Endothelial cell of umbilical vein (primary cell): ENCODE measurements around the gene SYT8. TPM values are rescaled to one million over a fixed set of nuclear protein-coding genes. Genes with fewer than 3 reads are reported as not detected.

Source experiments
- BruUV-seq: library from RNA; stranded (reverse); fragments of 400-500 nt; replicated peaks from 2 replicates; lab custom pipeline; 2021; lab: Mats Ljungman, UMichigan
- CTCF ChIA-PET: fragments of 300-600, 350-600 bp; sonication (Branson Sonifier 250); formaldehyde crosslinking; loops from one replicate; lab custom pipeline; 2021; ENCODE audit warnings: antibody characterized with exemption, inconsistent platforms; lab: Charles Lee
- POLR2A ChIA-PET: fragments of 300-600, 350-600 bp; sonication (Branson Sonifier 250); formaldehyde crosslinking; loops from one replicate; lab custom pipeline; 2021; ENCODE audit warnings: antibody characterized with exemption, inconsistent platforms; lab: Charles Lee
- DNase-seq: peaks from one replicate; pipeline ENCODE4 v3.0.0-alpha.2; 2011; ENCODE audit warnings: low read depth, low spot score
- FAIRE-seq: peaks from 2 replicates; lab custom pipeline; 2011; peaks lifted over from hg19 to GRCh38; lab: Jason Lieb, UNC
- H2AFZ ChIP-seq: 2 replicates; pipeline ENCODE4 v1.6.0; 2012; ENCODE audit warnings: low read depth, low read length, control low read depth, inconsistent platforms
- H3K27ac ChIP-seq: 2 replicates; pipeline ENCODE4 v1.5.1; 2011; ENCODE audit warnings: low read depth, mild to moderate bottlenecking, control low read depth, low read length, moderate library complexity; ENCODE audit not compliant: insufficient read depth
- H3K27me3 ChIP-seq, 2 experiments: 2 replicates each; pipeline versions ENCODE4 v1.6.0 to v1.6.1; 2011; ENCODE audit warnings: low read length in 2 of 2, mixed read lengths in 1 of 2; ENCODE audit not compliant: control insufficient read depth in 2 of 2, insufficient read depth in 2 of 2
- H3K36me3 ChIP-seq, 2 experiments: 2 replicates in 1 of 2; 3 replicates in 1 of 2; pipeline ENCODE4 v1.5.1; 2011; ENCODE audit warnings: low read length in 2 of 2, mild to moderate bottlenecking in 1 of 2, moderate library complexity in 1 of 2; ENCODE audit not compliant: control insufficient read depth in 2 of 2, insufficient read depth in 2 of 2; ENCODE audit errors: extremely low read depth in 1 of 2
- H3K4me1 ChIP-seq: 3 replicates; pipeline ENCODE4 v1.5.1; 2011; ENCODE audit warnings: mild to moderate bottlenecking, low read length; ENCODE audit not compliant: control insufficient read depth, insufficient read depth; ENCODE audit errors: extremely low read depth
- H3K4me2 ChIP-seq: 2 replicates; pipeline ENCODE4 v1.6.1; 2011; ENCODE audit warnings: low read length, control low read depth, mixed read lengths; ENCODE audit not compliant: insufficient read depth
- H3K4me3 ChIP-seq, 3 experiments: fragments of 200-600 bp in 1 of 3; sonication (generic), shearing (Covaris generic) in 1 of 3; replicated peaks in 1 of 3; 2 replicates each; pipeline ENCODE4 v1.5.1; 2011 to 2016; ENCODE audit warnings: control low read depth in 3 of 3, low read length in 3 of 3, mild to moderate bottlenecking in 2 of 3, inconsistent platforms in 1 of 3, low read depth in 1 of 3, moderate library complexity in 1 of 3; ENCODE audit not compliant: insufficient read depth in 1 of 3
- H3K79me2 ChIP-seq: 2 replicates; pipeline ENCODE4 v1.6.0; 2012; ENCODE audit warnings: low read length, inconsistent platforms; ENCODE audit not compliant: control insufficient read depth, insufficient read depth
- H3K9ac ChIP-seq: replicated peaks from 2 replicates; pipeline ENCODE3; 2011; ENCODE audit warnings: low read length, control low read depth; ENCODE audit not compliant: insufficient read depth; ENCODE audit errors: extremely low read depth
- H3K9me1 ChIP-seq: replicated peaks from 3 replicates; pipeline ENCODE4 v1.6.0; 2011; ENCODE audit warnings: mild to moderate bottlenecking, low read length; ENCODE audit not compliant: control insufficient read depth, insufficient read depth; ENCODE audit errors: extremely low read depth
- H3K9me3 ChIP-seq: replicated peaks from 2 replicates; pipeline ENCODE4 v1.5.1; 2012; ENCODE audit warnings: low read length, inconsistent platforms; ENCODE audit not compliant: control insufficient read depth, insufficient read depth
- H4K20me1 ChIP-seq: replicated peaks from 2 replicates; pipeline ENCODE3; 2011; ENCODE audit warnings: mild to moderate bottlenecking, low read length; ENCODE audit not compliant: control insufficient read depth, insufficient read depth; ENCODE audit errors: extremely low read depth
- EZH2 ChIP-seq: IDR thresholded peaks from 2 replicates; pipeline ENCODE4 v1.6.1; 2012; ENCODE audit warnings: borderline replicate concordance, low read depth, mild to moderate bottlenecking, moderate library complexity, low read length, inconsistent platforms; ENCODE audit not compliant: severe bottlenecking
- FOS ChIP-seq: IDR thresholded peaks from 2 replicates; pipeline ENCODE4 v1.6.1; 2011; ENCODE audit warnings: mild to moderate bottlenecking, low read length, moderate library complexity, borderline replicate concordance; ENCODE audit not compliant: insufficient read depth
- JUN ChIP-seq: IDR thresholded peaks from 2 replicates; pipeline ENCODE4 v1.6.1; 2011; ENCODE audit warnings: borderline replicate concordance, low read depth; ENCODE audit not compliant: insufficient read length, insufficient read depth
- MYC ChIP-seq: IDR thresholded peaks from one replicate; pipeline ENCODE4 v1.6.1; 2011; ENCODE audit warnings: mild to moderate bottlenecking, low read depth, low read length
- POLR2A ChIP-seq: IDR thresholded peaks from 2 replicates; pipeline ENCODE4 v1.6.1; 2012; ENCODE audit warnings: low read depth, mild to moderate bottlenecking, control low read depth, low read length
- POLR2AphosphoS5 ChIP-seq: IDR thresholded peaks from 2 replicates; pipeline ENCODE4 v1.6.1; 2012; ENCODE audit warnings: low read depth, mild to moderate bottlenecking, control low read depth, low read length, moderate library complexity; ENCODE audit not compliant: insufficient read depth
- dilution Hi-C: fragments of 300-500 bp; cut with MboI; formaldehyde crosslinking; loops from one replicate; pipeline ENCODE4 v1.15.0; 2019; ENCODE audit warnings: low sequenced_read_pairs; ENCODE audit not compliant: extremely low pct_ligation_motif_present
- intact Hi-C: fragments of 100-400 bp; cut with micrococcal nuclease; formaldehyde crosslinking; loops from one replicate; pipeline ENCODE4 v1.10.0; 2022
- polyA plus RNA-seq, 4 experiments: library from polyadenylated mRNA; depleted of rRNA in 3 of 4; stranded (reverse) in 3 of 4; unstranded in 1 of 4; fragments of >200 nt; gene quantifications; 2 replicates each; pipeline versions ENCODE4 v1.2.1 to v1.2.3, GENCODE V29; 2011 to 2012; ENCODE audit warnings: missing spikeins in 1 of 4
- total RNA-seq: library from RNA; stranded (reverse); gene quantifications from 2 replicates; pipeline ENCODE4 v1.2.3, GENCODE V29; 2021
- TF ChIP-seq, protein P1 (sequence below): IDR thresholded peaks from 2 replicates; pipeline ENCODE4 v1.6.1; 2011; ENCODE audit not compliant: insufficient read depth, insufficient read length
- TF ChIP-seq, protein P2 (sequence below), 2 donors: IDR thresholded peaks; 1 replicate in 1 of 2; 2 replicates in 1 of 2; pipeline ENCODE4 v1.5.1; 2011; ENCODE audit warnings: low read length in 2 of 2, mild to moderate bottlenecking in 2 of 2, moderate library complexity in 2 of 2, control low read depth in 1 of 2, inconsistent platforms in 1 of 2, low read depth in 1 of 2; ENCODE audit not compliant: insufficient read depth in 1 of 2; ENCODE audit errors: extremely low read depth in 1 of 2

Gene SYT8
- total and polyA plus RNA-seq, 2 donors (not counting 3 experiments of a cell fraction or from before 2014, with no cell fraction given) = not detected

DNA sequence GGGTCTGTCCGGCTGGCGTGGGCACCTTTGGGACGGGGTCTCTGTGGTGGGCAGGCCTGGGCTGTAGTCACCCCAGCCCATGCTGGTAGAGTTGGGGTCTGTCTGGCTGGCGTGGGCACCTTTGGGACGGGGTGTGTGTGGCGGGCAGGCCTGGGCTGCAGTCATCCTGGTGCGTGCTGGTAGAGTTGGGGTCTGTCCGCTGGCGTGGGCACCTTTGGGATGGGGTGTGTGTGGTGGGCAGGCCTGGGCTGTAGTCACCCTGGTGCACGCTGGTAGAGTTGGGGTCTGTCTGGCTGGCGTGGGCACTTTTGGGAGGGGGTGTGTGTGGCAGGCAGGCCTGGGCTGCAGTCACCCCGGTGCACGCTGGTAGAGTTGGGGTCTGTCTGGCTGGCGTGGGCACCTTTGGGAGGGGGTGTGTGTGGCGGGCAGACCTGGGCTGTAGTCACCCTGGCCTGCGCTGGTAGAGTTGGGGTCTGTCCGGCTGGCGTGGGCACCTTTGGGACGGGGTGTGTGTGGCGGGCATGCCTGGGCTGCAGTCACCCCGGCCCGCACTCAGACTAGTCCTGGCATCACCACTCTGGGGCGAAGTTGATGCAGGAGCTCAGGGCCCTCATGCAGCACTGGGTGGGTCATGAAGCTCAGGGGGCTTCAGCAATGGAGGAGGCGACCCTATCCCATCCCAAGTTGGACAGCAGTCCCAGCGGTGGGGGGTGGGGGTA is 37.6 kb downstream of the SYT8 start:
- H3K79me2 ChIP-seq = no peaks in the 10 kb centered on the region
- H3K9me1 ChIP-seq = no peaks in the 10 kb centered on the region
- H3K27me3 ChIP-seq = peaks cover 0 to 3% of the 10 kb centered on the region in 2 experiments
- TF ChIP-seq, protein P1, sequence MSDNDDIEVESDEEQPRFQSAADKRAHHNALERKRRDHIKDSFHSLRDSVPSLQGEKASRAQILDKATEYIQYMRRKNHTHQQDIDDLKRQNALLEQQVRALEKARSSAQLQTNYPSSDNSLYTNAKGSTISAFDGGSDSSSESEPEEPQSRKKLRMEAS = no peak
- no peak for TF ChIP-seq EZH2
- TF ChIP-seq POLR2A = no peak
- TF ChIP-seq FOS = no peak
- no peak for TF ChIP-seq JUN
- TF ChIP-seq POLR2AphosphoS5 = no peak
- TF ChIP-seq, protein P2, sequence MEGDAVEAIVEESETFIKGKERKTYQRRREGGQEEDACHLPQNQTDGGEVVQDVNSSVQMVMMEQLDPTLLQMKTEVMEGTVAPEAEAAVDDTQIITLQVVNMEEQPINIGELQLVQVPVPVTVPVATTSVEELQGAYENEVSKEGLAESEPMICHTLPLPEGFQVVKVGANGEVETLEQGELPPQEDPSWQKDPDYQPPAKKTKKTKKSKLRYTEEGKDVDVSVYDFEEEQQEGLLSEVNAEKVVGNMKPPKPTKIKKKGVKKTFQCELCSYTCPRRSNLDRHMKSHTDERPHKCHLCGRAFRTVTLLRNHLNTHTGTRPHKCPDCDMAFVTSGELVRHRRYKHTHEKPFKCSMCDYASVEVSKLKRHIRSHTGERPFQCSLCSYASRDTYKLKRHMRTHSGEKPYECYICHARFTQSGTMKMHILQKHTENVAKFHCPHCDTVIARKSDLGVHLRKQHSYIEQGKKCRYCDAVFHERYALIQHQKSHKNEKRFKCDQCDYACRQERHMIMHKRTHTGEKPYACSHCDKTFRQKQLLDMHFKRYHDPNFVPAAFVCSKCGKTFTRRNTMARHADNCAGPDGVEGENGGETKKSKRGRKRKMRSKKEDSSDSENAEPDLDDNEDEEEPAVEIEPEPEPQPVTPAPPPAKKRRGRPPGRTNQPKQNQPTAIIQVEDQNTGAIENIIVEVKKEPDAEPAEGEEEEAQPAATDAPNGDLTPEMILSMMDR (IDR thresholded peaks at IDR 0.05; ENCODE audit: extremely low read depth in 1 of 2, insufficient read depth in 1 of 2, low read depth in 1 of 2, low read length in 2 of 2) = no peak
- no peak for TF ChIP-seq MYC
- H3K4me1 ChIP-seq = no peaks in the 10 kb centered on the region
- H2AFZ ChIP-seq = no peak overlapping the region
- BruUV-seq = no TSS peak
- ChIA-PET CTCF (interaction anchor here (0.7 kb wide), 1 partner anchor 10 kb away, joined by 3 read pairs; no protein-coding TSS in a partner anchor), POLR2A (no interaction called here)
- no peak for DNase-seq
- intact Hi-C loops = no loop called here
- no peak overlapping the region for H3K27ac ChIP-seq
- H3K4me2 ChIP-seq = no peak overlapping the region
- no peaks in the 10 kb centered on the region for H4K20me1 ChIP-seq
- no peak overlapping the region for H3K9ac ChIP-seq
- no peak overlapping the region for H3K4me3 ChIP-seq
- FAIRE-seq = no peak
- H3K36me3 ChIP-seq = no peaks in the 10 kb centered on the region
- dilution Hi-C loops = no loop called here
- H3K9me3 ChIP-seq = no peaks in the 10 kb centered on the region
